Endothelial cell of umbilical vein (primary cell): ENCODE measurements around the gene ITGA7.

Source experiments
- EZH2 ChIP-seq: IDR thresholded peaks from 2 replicates; pipeline ENCODE4 v1.6.1; 2012; ENCODE audit warnings: borderline replicate concordance, low read depth, mild to moderate bottlenecking, moderate library complexity, low read length, inconsistent platforms; ENCODE audit not compliant: severe bottlenecking
- JUN ChIP-seq: IDR thresholded peaks from 2 replicates; pipeline ENCODE4 v1.6.1; 2011; ENCODE audit warnings: borderline replicate concordance, low read depth; ENCODE audit not compliant: insufficient read length, insufficient read depth
- MAX ChIP-seq: IDR thresholded peaks from 2 replicates; pipeline ENCODE4 v1.6.1; 2011; ENCODE audit not compliant: insufficient read depth, insufficient read length
- POLR2A ChIP-seq: IDR thresholded peaks from 2 replicates; pipeline ENCODE4 v1.6.1; 2012; ENCODE audit warnings: low read depth, mild to moderate bottlenecking, control low read depth, low read length
- TF ChIP-seq, protein P1 (sequence below), 2 donors: IDR thresholded peaks; 1 replicate in 1 of 2; 2 replicates in 1 of 2; pipeline ENCODE4 v1.5.1; 2011; ENCODE audit warnings: low read length in 2 of 2, mild to moderate bottlenecking in 2 of 2, moderate library complexity in 2 of 2, control low read depth in 1 of 2, inconsistent platforms in 1 of 2, low read depth in 1 of 2; ENCODE audit not compliant: insufficient read depth in 1 of 2; ENCODE audit errors: extremely low read depth in 1 of 2

- TF ChIP-seq POLR2A (no peak), EZH2 (no peak), JUN (no peak), MAX (no peak)
- TF ChIP-seq, protein P1, sequence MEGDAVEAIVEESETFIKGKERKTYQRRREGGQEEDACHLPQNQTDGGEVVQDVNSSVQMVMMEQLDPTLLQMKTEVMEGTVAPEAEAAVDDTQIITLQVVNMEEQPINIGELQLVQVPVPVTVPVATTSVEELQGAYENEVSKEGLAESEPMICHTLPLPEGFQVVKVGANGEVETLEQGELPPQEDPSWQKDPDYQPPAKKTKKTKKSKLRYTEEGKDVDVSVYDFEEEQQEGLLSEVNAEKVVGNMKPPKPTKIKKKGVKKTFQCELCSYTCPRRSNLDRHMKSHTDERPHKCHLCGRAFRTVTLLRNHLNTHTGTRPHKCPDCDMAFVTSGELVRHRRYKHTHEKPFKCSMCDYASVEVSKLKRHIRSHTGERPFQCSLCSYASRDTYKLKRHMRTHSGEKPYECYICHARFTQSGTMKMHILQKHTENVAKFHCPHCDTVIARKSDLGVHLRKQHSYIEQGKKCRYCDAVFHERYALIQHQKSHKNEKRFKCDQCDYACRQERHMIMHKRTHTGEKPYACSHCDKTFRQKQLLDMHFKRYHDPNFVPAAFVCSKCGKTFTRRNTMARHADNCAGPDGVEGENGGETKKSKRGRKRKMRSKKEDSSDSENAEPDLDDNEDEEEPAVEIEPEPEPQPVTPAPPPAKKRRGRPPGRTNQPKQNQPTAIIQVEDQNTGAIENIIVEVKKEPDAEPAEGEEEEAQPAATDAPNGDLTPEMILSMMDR (IDR thresholded peaks at IDR 0.05; ENCODE audit: extremely low read depth in 1 of 2, insufficient read depth in 1 of 2, low read depth in 1 of 2, low read length in 2 of 2), result no peak
These were observed 44.3 kb downstream of the ITGA7 start for GRCh38 chr12:55663391-55663790.
